ENCODE results near the gene HHAT.

The HHAT gene

DNA sequence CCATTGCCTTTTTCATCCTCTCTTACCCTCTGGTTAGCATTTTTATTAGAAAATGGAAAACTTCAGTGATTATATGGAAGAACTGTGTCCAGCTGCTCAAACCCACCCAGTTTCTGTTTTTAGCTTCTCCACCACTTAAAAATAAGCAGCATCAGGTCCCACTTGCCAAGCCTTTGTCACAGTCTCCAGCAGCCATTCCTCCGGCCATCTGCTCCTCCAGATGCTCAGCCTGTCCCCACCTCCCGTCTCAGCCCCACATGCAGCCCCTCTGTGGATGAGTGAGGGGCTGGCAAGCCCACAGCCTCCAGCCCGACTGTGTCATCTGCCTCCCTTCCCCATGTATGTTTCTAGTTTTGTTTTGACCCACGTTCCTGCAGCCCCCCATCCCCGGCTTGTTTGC lies 289.7 kb downstream of the HHAT start:
- H3K4me3 ChIP-seq (ENCODE audit: low read depth, low read length), result no peak overlapping the region
- TF ChIP-seq, protein P1, sequence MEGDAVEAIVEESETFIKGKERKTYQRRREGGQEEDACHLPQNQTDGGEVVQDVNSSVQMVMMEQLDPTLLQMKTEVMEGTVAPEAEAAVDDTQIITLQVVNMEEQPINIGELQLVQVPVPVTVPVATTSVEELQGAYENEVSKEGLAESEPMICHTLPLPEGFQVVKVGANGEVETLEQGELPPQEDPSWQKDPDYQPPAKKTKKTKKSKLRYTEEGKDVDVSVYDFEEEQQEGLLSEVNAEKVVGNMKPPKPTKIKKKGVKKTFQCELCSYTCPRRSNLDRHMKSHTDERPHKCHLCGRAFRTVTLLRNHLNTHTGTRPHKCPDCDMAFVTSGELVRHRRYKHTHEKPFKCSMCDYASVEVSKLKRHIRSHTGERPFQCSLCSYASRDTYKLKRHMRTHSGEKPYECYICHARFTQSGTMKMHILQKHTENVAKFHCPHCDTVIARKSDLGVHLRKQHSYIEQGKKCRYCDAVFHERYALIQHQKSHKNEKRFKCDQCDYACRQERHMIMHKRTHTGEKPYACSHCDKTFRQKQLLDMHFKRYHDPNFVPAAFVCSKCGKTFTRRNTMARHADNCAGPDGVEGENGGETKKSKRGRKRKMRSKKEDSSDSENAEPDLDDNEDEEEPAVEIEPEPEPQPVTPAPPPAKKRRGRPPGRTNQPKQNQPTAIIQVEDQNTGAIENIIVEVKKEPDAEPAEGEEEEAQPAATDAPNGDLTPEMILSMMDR (IDR thresholded peaks at IDR 0.05; ENCODE audit: low read depth, low read length), result no peak
- TF ChIP-seq, protein P2, sequence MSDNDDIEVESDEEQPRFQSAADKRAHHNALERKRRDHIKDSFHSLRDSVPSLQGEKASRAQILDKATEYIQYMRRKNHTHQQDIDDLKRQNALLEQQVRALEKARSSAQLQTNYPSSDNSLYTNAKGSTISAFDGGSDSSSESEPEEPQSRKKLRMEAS (IDR thresholded peaks at IDR 0.05; ENCODE audit: low read depth, low read length), result no peak
- TF ChIP-seq MYC (IDR thresholded peaks at IDR 0.05; ENCODE audit: low read depth, low read length) (no peak), POLR2A (IDR thresholded peaks at IDR 0.05; ENCODE audit: extremely low read depth, insufficient read length) (no peak)
- DNase-seq (ENCODE audit: low read depth), result no peak

DNA sequence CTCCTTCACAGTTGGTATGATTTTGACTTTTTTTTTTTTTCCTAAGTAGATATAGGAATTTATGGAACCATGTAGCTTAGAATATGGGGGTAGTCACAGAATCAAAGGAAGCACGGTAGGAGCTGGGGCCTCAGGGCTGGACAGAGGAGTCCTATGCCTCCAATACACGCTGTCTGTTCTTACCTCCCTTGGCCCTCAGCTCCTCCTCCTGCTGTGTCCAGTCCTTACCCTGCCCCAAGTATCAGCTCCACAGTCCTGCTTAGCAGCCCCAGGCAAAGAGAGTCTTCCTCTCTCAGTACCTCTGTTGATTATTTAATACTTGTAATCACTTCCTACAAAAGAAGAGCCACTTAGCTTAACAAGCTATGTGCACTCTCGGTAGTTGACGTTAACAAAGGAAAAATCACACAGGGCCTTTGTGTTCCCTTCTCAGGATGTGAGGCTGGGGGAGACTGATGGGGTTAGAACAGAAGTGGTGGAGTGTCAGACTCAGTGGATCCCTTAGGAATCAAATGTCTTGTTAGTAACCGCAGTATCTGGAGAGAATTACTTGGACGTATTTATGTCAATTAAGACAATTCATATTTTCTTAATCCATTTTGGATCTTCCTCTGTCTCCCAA lies 292.3 kb downstream of the HHAT start:
- H3K4me3 ChIP-seq (ENCODE audit: low read depth, low read length), result no peak overlapping the region
- DNase-seq (ENCODE audit: low read depth), result no peak
- TF ChIP-seq, protein P1 (IDR thresholded peaks at IDR 0.05; ENCODE audit: low read depth, low read length), result no peak
- TF ChIP-seq, protein P2 (IDR thresholded peaks at IDR 0.05; ENCODE audit: low read depth, low read length), result no peak

DNA sequence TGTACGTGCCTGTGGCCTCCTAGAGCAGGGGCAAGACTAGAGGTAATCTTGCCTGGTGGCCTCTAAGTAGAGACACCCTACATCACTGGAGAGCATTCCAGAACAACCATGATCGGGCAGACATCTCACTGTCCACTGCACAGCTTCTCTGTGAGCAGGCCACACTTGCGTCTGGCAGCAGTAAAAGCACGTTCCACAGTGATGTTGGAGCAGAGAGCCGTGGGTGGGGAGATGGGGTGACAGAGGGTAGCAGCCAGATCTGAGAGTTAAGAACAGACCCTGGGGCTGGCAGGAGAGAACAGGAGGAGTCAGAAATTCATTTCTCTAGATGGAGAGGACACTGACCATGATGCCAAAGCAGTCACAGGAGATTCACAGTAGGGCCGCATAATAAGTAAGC lies 293.0 kb downstream of the HHAT start:
- no peak for TF ChIP-seq MYC (IDR thresholded peaks at IDR 0.05; ENCODE audit: low read depth, low read length)
- no peak for TF ChIP-seq POLR2A (IDR thresholded peaks at IDR 0.05; ENCODE audit: extremely low read depth, insufficient read length)
- TF ChIP-seq, protein P1 (IDR thresholded peaks at IDR 0.05; ENCODE audit: low read depth, low read length), result no peak
- TF ChIP-seq, protein P2 (IDR thresholded peaks at IDR 0.05; ENCODE audit: low read depth, low read length), result no peak
- no peak for DNase-seq (ENCODE audit: low read depth)
- H3K4me3 ChIP-seq (ENCODE audit: low read depth, low read length), result no peak overlapping the region

DNA sequence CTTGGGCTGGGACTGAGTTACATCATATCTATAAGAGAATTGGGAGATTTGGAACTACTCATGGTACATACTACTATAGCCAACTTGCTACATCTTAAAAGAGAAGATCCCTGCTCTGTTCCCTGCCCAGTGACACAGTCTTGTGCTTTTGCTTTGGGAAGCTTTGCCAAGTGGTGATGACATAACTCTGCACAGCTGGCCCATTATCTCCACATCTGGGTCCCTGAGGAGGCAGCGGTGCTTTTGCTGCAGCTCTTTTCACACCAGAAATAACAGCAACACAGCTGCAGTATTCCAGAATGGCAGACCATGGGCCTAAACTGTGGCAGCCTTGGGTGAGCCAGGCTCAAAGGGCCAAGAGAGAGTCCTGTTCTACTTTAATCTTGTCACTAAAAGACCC lies 296.0 kb downstream of the HHAT start:
- no peak for DNase-seq (ENCODE audit: low read depth)
- TF ChIP-seq, protein P1 (IDR thresholded peaks at IDR 0.05; ENCODE audit: low read depth, low read length), result no peak
- TF ChIP-seq, protein P2 (IDR thresholded peaks at IDR 0.05; ENCODE audit: low read depth, low read length), result no peak
- TF ChIP-seq MYC (IDR thresholded peaks at IDR 0.05; ENCODE audit: low read depth, low read length) (no peak), POLR2A (IDR thresholded peaks at IDR 0.05; ENCODE audit: extremely low read depth, insufficient read length) (no peak)
- no peak overlapping the region for H3K4me3 ChIP-seq (ENCODE audit: low read depth, low read length)

DNA sequence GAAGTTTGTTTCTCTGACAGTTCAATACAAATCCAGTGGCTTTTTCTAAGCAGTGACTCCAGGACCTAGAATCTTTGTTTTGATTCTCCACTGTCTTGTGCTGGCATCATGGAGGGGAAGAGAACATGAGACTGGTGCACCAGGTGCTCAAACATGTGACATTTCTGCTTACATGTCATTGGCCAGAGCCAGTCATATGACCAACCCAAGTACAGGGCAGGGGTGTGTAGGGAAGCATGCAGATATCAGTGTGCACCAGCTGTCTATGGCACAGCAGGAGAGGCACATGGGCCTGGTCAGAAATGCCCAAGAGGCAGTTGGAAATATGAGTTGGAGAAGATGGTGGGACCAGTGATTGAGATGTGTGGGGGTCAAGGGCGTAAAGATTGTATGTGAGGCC lies 297.0 kb downstream of the HHAT start:
- DNase-seq (ENCODE audit: low read depth), result no peak
- H3K4me3 ChIP-seq (ENCODE audit: low read depth, low read length), result no peak overlapping the region
- TF ChIP-seq, protein P1 (IDR thresholded peaks at IDR 0.05; ENCODE audit: low read depth, low read length), result no peak
- TF ChIP-seq MYC (IDR thresholded peaks at IDR 0.05; ENCODE audit: low read depth, low read length) (no peak), POLR2A (IDR thresholded peaks at IDR 0.05; ENCODE audit: extremely low read depth, insufficient read length) (no peak)
- TF ChIP-seq, protein P2 (IDR thresholded peaks at IDR 0.05; ENCODE audit: low read depth, low read length), result no peak
